Neuron (in vitro differentiated cells): ENCODE measurements around the gene PLIN5.
"Not testable (repeated sequence)": the region's sequence is repeated elsewhere in the genome, so short reads cannot be mapped to it uniquely, and the experiment has no call there.

ENCODE experiments used
- H2AFZ ChIP-seq: one replicate; pipeline ENCODE4 v1.6.1; 2013; ENCODE audit warnings: low read depth, mild to moderate bottlenecking, inconsistent platforms, low read length, moderate library complexity
- H3K27me3 ChIP-seq: one replicate; pipeline ENCODE4 v1.6.1; 2013; ENCODE audit warnings: low read length; ENCODE audit not compliant: insufficient read depth
- H3K36me3 ChIP-seq: one replicate; pipeline ENCODE4 v1.6.1; 2013; ENCODE audit warnings: low read length; ENCODE audit not compliant: insufficient read depth
- H3K4me1 ChIP-seq: one replicate; pipeline ENCODE4 v1.6.1; 2013; ENCODE audit warnings: low read length; ENCODE audit not compliant: insufficient read depth
- H3K4me3 ChIP-seq: 2 replicates; pipeline ENCODE4 v1.5.1; 2013; ENCODE audit warnings: mild to moderate bottlenecking, low read length, moderate library complexity
- H3K9me3 ChIP-seq: one replicate; pipeline ENCODE4 v1.6.1; 2013; ENCODE audit warnings: low read length

PLIN5 gene

DNA sequence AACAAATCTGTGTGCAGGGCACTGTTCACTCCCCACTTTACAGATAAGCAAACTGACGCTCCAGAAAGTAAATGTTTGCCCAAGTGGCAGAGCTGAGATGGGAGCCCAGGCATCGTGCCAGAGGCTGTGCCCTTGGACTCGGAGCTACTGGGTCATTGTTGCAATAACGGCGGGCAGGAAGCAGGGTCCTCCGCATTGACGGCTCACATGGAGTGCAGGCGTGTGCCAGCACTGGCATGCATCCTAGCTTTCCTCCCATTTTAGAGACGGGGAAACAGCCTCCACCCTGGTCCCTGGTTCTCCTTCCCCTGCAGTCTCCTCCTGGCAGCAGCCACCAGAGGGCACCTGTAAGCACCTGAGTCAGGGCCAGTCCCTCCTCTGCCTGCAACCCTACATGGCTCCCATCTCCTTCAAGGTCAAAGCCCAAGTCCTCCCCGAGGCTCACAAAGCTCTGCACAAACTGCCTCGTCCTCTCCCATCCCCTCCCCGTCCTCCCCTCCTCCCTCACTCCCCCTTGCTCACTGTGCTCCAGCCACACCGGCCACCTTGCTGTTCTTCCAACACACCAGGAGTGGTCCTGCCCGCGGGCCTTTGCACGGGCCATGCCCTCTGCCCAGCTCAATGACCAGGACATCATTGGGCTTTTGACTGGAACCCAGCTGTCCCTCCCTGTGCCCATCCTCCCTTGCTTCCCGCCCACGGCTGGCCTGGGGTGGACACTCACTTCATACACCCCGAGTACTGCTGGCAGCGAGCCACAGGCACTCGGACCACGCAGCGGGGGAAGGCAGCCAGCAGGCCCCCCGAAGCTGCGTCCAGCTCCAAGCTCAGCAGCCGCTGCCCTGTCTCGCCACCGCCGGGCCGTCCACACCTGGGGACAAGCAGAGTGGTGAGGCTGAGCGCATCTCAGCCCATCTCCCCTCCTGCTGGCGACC, 12.5 kb upstream of the PLIN5 start:
- no peak overlapping the region for H3K4me3 ChIP-seq
- peaks cover 23% of the 10 kb centered on the region for H3K36me3 ChIP-seq
- H3K4me1 ChIP-seq = no peaks in the 10 kb centered on the region
- no peaks in the 10 kb centered on the region for H3K27me3 ChIP-seq
- H3K9me3 ChIP-seq = no peaks in the 10 kb centered on the region
- H2AFZ ChIP-seq = no peak overlapping the region

- H3K9me3 ChIP-seq = peaks cover 7% of the 10 kb centered on the region
- no peaks in the 10 kb centered on the region for H3K27me3 ChIP-seq
- H3K4me1 ChIP-seq = no peaks in the 10 kb centered on the region
- H2AFZ ChIP-seq = no peak overlapping the region
- peaks cover 9% of the 10 kb centered on the region for H3K36me3 ChIP-seq
- H3K4me3 ChIP-seq = no peak overlapping the region
Observed at GRCh38 chr19:4543842-4544647, 9.0 kb upstream of the PLIN5 start.

GRCh38 chr19:4542896-4543841, 8.1 kb upstream of the PLIN5 start:
- Histone ChIP-seq H3K4me3 (no peak overlapping the region), H3K4me1 (no peaks in the 10 kb centered on the region), H2AFZ (no peak overlapping the region), H3K36me3 (peaks cover 7% of the 10 kb centered on the region), H3K9me3 (peaks cover 7% of the 10 kb centered on the region), H3K27me3 (no peaks in the 10 kb centered on the region)

- H3K27me3 ChIP-seq, H3K4me1 ChIP-seq, H3K4me3 ChIP-seq, H3K9me3 ChIP-seq, H2AFZ ChIP-seq, H3K36me3 ChIP-seq: not testable (repeated sequence)
Observed at GRCh38 chr19:4541806-4542145, 6.8 kb upstream of the PLIN5 start.

- Histone ChIP-seq H2AFZ (no peak overlapping the region), H3K4me1 (no peaks in the 10 kb centered on the region), H3K4me3 (no peak overlapping the region), H3K36me3 (peaks cover 6% of the 10 kb centered on the region), H3K9me3 (peaks cover 7% of the 10 kb centered on the region), H3K27me3 (no peaks in the 10 kb centered on the region)
Observed at GRCh38 chr19:4541114-4541805, 6.2 kb upstream of the PLIN5 start.

- Histone ChIP-seq H3K4me3 (no peak within 1 kb of the TSS), H3K36me3 (no peaks in the 10 kb centered on the region)
Observed at GRCh38 chr19:4539693-4540581, 4.9 kb upstream of the PLIN5 start, which contains the start of gene LRG1. TSS of gene LRG1 (minus strand) at chr19:4540036. CDS start at chr19:4540013, 23 bp downstream.

GRCh38 chr19:4539169-4539692, 4.2 kb upstream of the PLIN5 start:
- Histone ChIP-seq H2AFZ (no peak overlapping the region), H3K4me1 (peaks cover 9% of the 10 kb centered on the region), H3K4me3 (no peak overlapping the region), H3K36me3 (no peaks in the 10 kb centered on the region), H3K27me3 (no peaks in the 10 kb centered on the region), H3K9me3 (peaks cover 7% of the 10 kb centered on the region)

More at GRCh38 chr19:4539693-4540581, 4.9 kb upstream of the PLIN5 start, which contains the start of gene LRG1:
- Histone ChIP-seq H3K9me3 (peaks cover 7% of the 10 kb centered on the region), H3K27me3 (no peaks in the 10 kb centered on the region), H2AFZ (no peak within 1 kb of the TSS), H3K4me1 (peaks cover 6% of the 10 kb centered on the region)

DNA sequence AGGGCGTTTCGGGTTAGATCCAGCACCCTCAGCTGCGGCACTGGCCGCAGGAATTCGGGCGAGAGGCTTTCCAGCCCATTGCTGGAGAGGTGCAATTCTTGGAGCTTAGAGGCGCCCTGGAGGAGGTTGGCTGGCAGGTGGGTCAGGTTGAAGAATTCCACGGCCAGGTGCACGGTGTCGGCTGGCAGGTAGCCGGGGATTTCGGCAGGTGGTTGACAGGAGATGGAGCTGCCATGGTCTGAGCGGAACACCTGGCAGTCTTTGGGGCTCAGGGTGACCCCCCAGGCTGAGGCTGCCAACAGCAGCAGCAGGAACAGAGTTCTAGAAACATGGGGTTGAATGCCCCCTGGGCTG, 3.6 kb upstream of the PLIN5 start:
- H3K9me3 ChIP-seq = peaks cover 7% of the 10 kb centered on the region
- no peaks in the 10 kb centered on the region for H3K36me3 ChIP-seq
- no peak overlapping the region for H2AFZ ChIP-seq
- no peaks in the 10 kb centered on the region for H3K27me3 ChIP-seq
- H3K4me1 ChIP-seq = peaks cover 9% of the 10 kb centered on the region
- no peak overlapping the region for H3K4me3 ChIP-seq

- H2AFZ ChIP-seq = no peak overlapping the region
- peaks cover 9% of the 10 kb centered on the region for H3K4me1 ChIP-seq
- H3K4me3 ChIP-seq = no peak overlapping the region
Observed at GRCh38 chr19:4537953-4538600, 3.1 kb upstream of the PLIN5 start.

GRCh38 chr19:4536798-4537197, 1.8 kb upstream of the PLIN5 start:
- H3K4me3 ChIP-seq = no peak overlapping the region
- H3K4me1 ChIP-seq = peaks cover 9% of the 10 kb centered on the region
- H3K36me3 ChIP-seq = no peaks in the 10 kb centered on the region
- H3K9me3 ChIP-seq = peaks cover 7% of the 10 kb centered on the region
- no peaks in the 10 kb centered on the region for H3K27me3 ChIP-seq
- no peak overlapping the region for H2AFZ ChIP-seq

More at GRCh38 chr19:4537953-4538600, 3.1 kb upstream of the PLIN5 start:
- Histone ChIP-seq H3K9me3 (peaks cover 7% of the 10 kb centered on the region), H3K36me3 (no peaks in the 10 kb centered on the region), H3K27me3 (no peaks in the 10 kb centered on the region)

GRCh38 chr19:4533835-4534424, 1.1 kb downstream of the PLIN5 start:
- no peak overlapping the region for H2AFZ ChIP-seq
- H3K4me1 ChIP-seq = peaks cover 9% of the 10 kb centered on the region
- no peaks in the 10 kb centered on the region for H3K9me3 ChIP-seq
- H3K36me3 ChIP-seq = no peaks in the 10 kb centered on the region
- no peaks in the 10 kb centered on the region for H3K27me3 ChIP-seq
- no peak overlapping the region for H3K4me3 ChIP-seq
